Ramos (cell line): Measurements from ENCODE around the gene UNC119B.

ENCODE experiments used
- in situ Hi-C: fragments of 300-500 bp; cut with MboI; formaldehyde crosslinking; loops from one replicate; pipeline ENCODE4 v1.14.3; 2022; ENCODE audit warnings: low sequenced_read_pairs; ENCODE audit not compliant: unreplicated experiment

Gene UNC119B

DNA sequence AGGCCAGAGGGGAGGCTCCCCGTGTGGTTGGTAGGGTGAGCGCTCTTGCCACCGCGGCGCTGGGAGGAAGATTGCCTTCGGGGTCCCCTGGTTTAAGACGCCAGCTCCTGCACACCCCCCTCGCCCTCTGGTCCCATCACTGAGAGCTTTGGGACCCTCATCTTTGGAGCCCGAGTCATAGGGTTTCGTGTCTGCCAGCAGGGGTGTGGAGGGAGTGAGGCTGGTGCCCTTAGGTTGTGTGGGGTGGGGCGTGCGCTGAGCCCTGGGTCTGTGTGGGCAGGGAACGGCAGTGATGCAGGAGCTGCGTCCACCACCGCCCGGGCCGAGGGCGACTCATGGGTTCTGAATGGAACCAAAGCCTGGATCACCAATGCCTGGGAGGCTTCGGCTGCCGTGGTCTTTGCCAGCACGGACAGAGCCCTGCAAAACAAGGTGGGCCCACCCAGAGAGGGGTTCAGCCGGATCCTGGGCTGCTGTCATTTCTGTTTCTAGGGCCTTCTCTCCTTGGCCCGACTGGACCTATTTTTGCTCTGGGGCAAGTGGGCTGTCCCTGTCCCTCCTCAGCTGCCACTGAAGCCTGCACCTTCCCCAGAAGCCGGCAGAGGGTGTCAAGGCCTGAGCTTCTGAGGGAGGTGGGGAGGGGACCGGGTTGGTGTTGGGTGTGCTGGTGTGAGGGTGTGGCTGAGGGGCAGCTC is 27.4 kb downstream of the UNC119B start:
- in situ Hi-C loops, result no loop called here

DNA sequence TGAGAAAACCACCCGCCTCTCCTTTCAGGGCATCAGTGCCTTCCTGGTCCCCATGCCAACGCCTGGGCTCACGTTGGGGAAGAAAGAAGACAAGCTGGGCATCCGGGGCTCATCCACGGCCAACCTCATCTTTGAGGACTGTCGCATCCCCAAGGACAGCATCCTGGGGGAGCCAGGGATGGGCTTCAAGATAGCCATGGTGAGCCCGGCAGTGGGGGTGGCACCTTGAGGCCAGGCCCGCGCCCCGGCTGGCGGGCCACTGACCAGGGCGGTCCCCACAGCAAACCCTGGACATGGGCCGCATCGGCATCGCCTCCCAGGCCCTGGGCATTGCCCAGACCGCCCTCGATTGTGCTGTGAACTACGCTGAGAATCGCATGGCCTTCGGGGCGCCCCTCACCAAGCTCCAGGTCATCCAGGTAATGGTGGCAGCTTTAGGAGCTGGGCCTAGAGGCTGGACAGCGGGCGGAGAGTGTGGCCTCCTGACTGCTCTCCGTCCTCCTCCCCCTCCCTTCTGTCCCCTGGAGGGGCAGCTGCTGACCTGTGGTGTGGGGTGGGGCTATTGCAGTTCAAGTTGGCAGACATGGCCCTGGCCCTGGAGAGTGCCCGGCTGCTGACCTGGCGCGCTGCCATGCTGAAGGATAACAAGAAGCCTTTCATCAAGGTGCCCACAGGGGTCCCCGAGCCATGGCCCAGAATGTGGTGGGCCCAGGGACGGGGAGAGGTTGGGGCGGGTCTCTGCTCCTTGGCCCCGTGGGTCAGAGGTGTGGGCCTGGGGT is 28.2 kb downstream of the UNC119B start:
- in situ Hi-C loops, result no loop called here

DNA sequence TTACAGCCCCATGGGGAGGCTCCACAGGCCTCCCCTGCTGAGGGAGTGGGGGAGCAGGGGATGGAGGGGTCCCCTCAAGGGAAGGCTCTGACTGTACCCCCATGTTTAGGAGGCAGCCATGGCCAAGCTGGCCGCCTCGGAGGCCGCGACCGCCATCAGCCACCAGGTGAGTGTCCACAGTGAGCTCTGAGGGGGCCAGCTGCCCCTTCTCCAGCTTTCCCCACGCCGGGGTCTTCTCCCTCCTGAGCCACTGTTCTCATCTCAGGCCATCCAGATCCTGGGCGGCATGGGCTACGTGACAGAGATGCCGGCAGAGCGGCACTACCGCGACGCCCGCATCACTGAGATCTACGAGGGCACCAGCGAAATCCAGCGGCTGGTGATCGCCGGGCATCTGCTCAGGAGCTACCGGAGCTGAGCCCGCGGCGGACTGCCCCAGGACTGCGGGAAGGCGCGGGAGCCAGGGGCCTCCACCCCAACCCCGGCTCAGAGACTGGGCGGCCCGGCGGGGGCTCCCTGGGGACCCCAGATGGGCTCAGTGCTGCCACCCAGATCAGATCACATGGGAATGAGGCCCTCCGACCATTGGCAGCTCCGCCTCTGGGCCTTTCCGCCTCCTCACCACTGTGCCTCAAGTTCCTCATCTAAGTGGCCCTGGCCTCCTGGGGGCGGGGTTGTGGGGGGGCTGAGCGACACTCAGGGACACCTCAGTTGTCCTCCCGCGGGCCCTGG is 28.9 kb downstream of the UNC119B start:
- in situ Hi-C loops, result no loop called here

DNA sequence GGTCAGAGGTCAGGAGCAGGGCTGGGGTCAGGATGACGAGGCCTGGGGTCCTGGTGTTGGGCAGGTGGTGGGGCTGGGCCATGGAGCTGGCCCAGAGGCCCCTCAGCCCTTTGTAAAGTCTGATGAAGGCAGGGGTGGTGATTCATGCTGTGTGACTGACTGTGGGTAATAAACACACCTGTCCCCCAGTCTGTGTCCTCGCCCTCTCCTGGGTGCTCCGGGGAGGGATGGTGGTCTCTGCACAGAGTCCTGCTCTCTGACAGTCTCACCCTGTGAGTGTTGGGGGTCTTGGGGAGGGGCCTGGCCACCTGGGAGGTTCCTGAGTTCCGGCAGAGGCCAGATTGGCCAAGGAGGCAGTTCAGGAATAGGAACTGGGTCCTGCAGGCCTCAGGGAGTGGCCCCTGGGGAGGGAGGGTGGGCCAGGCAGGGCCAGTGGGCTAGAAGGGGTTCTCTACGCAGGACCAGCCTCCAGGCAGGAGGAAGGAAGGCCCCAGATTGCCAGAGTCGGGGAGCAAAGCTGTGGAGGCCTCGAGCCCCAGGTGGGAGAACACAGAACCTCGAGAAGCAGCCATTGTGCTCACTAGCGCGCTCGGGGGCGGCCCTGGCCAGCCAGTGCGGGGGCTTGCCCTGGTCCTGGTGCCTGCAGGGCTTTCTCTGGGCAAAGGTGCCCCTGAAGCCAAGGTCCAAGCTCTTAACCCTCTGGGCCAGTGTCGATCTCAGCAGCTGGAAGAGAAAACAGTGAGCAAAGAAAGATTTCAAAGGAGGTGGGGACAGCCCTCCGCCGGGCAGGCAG is 29.8 kb downstream of the UNC119B start:
- in situ Hi-C loops, result no loop called here

DNA sequence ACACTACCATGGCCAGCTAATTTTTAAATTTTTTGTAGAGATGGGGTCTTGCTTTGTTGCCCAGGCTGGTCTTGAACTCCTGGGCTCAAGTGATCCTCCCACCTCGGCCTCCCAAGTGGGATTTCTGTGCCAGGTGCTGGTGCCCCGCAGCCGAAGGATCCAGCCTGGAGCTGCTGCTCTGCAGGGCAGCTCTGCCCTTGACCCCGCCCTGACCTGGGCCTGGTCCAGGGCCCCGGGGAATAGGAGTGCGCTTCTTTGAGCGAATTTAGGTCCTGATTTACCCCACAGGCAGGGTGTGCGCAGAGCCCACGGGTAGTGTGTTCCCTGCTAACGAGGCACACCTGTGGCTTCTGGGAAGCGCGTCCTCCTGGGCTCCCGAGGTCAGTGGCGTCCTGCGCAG is 30.6 kb downstream of the UNC119B start:
- in situ Hi-C loops, result no loop called here

DNA sequence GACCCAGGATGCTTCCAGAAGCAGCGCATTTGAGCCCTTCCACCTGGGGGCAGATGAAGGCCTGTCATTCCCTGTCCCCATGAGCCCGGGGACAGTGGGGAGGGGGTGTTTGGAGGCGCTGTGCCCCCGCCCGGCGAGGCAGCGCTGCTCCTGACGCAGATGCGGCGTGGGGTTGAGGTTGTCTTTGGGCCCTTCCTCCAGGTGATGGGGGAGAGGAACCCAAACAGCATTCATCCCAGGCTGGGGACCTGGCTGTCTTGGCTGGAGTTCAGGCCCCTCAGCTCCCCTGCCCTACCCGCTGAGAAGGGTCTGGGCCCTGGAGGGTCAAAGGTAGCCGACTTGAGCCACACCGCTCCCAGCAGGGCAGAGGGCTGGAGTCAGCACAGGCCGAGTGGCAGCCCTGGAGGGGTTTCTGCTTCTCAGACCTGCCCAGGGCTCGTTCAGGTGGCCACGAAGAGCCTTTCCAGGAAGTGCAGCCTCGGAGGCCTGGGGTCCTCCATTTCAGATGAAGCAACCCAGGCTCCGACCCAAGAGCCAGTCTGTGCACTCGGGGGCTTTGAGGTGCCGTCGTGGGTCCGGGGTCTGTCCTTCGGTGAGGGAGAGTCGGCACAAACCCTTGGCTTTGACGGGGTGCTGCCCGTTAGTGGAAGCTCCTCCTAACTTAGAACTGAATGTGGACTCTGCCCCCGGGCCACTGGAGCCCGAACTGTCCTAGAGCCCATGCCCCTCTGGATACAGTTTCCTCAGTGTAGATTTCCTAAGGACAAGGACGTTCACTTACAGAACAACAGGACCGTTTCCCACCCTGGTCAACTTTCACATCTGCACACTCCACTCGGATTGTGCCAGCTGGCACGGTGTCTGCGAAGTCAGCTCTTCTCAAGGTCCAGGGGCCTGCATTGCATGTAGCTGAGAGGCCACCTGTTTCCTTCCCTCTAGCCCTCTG is 31.5 kb downstream of the UNC119B start:
- in situ Hi-C loops, result no loop called here

DNA sequence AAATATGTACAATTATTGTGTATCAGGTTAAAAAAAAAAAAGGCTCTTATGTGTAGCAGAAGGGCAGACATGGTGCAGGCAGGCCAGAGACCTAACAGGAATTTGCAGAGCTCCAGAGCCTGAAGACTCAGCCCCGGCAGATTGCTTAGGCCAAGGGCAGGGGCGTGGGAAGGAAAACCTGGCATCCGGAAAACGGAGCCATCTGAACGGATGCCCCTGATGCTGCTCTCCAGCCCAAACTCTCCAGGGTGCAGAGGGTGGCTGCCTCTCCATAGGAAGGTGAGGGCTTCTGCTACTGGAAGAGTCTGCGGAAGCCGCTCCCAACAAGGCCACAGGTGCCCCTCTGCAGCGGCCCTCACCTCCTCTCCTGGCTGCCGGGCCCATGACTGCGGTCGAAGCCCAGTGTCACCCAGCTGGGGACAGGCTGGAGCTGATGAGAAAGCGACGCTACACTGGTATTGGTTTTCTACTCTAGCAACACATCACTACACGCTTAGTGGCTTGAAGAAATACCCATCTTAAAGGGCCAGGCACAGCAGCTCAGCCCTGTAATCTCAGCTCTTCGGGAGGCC is 34.8 kb downstream of the UNC119B start:
- in situ Hi-C loops, result no loop called here

DNA sequence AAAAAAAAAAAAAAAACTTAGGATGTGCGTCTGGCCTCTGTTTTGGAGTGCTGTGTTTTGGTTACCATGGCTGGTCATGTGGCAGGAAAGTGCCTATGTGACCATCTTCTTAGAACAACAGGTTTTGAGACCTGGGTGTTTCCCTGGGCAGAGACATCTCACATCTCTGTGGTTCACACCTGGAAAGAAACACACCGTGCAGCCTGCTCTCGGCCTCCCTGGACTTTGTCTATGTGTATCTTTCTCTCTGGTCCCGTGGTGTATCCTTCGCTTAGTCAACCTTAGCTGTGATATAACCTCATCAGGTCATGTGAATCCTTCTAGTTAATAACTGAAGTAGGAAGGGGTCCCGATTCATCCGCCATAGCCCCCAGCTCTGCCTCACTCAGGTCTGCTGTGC is 38.0 kb downstream of the UNC119B start:
- in situ Hi-C loops, result no loop called here

DNA sequence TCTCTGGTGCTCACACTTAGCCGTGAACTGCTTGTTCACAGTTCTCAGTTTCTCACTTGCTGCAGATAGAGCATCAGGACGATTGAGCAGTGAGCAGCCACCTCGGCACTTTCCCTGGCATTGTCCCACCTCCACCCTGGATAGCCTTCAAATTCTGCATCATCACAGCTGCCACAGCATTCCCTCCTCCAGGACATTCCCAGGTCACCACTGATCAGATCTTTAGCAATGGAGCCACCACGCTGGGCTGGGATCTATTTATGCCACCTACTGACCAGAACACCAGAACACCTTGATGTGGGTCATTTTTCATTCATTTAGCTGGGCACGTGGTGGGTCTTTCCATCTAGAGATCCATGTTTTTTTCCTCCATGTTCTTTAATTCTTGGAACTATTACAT is 39.0 kb downstream of the UNC119B start:
- in situ Hi-C loops, result no loop called here

DNA sequence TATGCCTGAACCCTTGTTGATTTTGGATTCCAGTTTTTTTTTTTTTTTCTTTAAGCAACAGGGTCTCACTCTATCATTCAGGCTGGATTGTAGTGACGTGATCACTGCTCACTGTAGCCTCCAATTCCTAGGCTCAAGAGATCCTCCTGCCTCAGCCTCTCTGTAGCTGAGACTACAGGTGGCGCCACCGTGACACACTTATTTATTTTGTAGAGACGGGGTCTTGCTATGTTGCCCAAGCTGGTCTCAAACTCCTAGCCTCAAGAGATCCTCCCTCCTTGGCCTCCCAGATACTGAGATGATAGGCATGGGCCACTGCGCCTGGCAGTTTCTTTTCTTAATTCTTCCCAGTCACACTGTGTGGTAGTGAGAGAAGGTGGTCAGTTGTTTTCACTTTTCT is 40.5 kb downstream of the UNC119B start:
- in situ Hi-C loops, result no loop called here

DNA sequence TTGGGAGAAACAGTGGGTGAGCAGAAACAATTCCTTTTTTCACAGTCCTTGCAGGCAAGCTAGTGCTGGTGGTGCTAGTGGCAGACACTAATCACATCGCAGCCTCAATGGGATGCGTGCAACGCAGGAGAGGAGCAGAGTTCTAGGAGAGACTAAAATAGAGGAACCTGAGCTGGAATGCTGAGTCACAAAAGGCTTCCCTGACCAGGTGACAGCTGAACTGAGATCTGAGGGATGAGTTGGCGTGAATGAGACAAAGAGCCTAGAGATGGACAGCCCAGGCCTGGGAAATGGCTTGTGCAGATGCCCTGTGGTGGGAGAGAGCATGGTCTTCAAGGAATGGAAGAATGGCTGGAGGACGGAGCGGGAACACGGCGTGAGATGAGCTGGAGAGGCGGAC is 41.1 kb downstream of the UNC119B start:
- in situ Hi-C loops, result no loop called here

DNA sequence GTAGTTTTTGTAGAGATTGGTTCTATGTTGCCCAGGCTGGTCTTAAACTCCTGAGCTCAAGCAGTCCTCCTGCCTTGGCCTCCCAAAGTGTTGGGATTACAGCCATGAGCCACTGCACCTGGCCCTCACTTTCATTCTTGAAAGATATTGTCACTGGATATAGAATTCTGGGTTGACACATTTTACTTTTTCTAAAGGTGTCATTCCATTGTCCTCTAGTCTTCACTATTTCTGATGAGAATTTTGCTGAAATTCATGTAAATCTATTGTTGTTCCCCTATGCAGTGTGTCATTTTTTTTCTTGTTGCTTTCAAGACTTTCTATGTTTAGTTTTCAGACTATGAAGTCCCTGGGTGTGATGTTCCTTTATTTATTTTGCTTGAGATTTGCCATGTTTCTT is 44.5 kb downstream of the UNC119B start:
- in situ Hi-C loops, result no loop called here

DNA sequence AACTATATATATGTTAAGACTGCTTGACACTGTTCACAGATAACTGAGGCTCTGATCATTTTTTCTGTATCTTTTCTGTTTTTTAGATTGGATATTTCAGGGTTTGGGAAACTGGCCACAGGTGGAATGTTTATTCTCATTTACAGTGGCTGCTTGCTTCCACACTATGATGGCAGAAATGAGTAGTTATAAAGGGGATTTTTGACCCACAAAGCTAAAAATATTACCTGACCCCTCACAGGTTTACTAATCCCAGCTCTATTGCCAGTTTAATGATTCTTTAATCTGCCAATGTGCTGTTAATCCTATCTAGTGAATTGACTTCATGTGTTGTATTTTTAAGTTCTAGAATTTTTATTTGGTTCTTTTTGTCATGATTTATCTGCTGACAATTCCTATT is 45.0 kb downstream of the UNC119B start:
- in situ Hi-C loops, result no loop called here

DNA sequence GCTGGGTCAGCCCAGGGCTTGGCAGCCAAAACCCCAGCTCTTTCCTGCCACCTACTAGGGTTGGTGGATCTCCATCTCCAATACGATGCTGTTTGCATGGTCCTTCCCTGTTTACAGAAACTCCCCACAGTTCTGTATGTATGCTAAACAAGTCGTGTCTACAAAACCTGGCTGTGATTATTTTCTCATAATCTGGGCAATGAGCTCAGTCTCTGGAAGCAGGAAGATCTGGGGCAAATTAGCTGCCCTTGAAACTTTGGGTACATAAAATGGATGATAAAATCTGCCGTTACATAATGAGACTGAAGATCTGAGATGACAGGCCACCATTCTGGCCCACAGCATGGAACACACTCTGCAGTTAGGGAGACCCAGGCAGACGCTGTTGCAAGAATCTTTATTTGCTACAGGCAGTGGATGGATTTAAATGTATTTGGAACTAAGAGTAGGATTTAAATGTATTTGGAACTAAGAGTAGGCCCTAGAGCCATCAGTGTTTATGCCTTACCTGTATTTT is 47.0 kb downstream of the UNC119B start:
- in situ Hi-C loops, result no loop called here

DNA sequence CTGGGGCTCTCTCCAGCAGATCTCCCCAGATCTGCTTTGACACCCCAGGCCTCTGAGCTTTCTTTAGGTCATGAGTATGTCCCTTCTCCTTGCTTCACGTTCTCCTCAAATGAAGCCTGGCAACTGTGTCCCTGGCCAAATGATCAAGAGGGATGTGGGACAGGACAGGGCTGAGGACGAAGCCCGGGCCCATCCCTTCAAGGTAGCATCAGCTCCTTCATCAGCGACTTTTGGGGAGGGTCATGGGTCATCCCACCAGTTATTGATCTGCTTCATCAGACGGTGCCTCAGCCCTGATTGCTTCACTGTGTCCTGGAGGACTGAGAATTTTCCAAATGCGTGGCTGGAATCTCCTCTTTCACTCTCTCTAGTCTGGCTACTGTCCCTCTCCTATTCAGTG is 47.7 kb downstream of the UNC119B start:
- in situ Hi-C loops, result no loop called here

DNA sequence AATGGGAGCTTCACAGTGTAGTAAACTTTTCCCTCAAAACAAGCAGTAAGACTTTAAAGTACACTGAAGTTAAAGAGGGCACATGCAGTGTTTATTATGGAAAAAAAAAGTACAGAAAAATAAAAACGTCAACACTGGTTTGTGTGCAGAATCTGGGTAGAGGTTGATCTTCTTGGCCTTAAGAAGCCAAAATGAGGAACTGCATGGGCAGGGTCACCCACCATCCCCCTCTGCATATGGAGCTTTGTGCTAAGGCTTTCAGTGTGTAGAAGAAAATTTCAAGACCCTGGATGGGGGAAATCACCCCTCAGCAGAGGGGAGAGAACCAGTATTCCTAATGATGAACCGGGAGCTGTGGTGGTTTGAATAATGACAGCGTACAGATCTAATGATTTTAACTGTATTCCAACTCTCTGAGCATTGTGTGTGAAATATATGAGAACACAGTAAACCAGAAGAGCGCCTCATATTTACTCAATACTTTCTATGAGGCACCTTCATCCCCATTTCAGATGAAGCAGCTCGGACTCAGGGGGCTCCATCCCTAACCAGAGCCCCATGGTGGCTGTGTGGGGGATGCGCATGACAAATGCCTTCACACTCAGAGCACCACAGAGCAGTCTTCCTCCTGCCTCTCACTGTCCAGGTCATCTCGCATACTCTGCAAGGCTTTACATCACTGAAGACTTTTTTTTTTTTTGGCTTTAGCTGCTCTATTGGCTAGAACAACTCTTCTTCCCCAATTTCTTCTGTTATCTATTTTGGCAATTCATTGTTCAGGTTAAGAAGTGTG is 48.7 kb downstream of the UNC119B start:
- in situ Hi-C loops, result no loop called here

DNA sequence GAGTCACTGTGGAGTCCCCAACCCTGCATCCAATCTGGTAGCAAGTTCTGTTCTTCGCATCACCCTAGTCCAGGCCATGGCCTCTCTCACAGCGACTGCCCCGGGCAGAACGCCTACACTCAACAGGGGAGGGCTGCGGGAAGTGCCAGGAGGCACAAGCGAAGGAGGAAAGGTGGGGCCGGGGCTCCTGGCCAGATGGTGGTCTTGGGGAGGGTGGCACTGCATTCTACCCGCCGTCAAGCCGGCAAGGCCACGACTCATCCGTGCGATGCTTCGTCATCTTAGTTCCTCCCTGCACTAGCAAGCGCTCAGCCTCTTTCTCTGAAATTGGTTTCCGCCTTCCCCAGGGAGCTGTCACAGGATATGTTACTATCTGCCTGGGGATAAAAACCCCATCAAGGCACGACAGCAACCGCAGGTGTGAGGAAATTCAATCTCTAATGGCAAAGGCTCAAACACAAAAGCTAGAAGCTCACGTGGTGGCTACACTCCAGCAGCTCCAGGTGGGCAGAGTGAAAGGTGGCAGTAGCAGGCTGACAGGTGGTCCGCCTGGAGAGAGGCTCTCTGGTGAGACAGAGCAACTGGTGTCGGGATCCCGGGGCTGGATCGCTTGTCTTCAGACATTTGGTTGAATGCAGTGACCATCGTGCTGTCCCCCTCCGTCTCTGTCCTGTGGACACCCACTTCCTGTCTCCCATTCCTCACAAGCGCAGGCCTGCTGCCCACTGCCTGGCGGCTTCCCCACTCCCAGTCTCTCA is 49.5 kb downstream of the UNC119B start:
- in situ Hi-C loops, result no loop called here
